GM10266 (cell line): ENCODE measurements around the gene RABAC1.
"Not testable (repeated sequence)": the region's sequence is repeated elsewhere in the genome, so short reads cannot be mapped to it uniquely, and the experiment has no call there.

Source experiments
- DNase-seq: peaks from one replicate; pipeline ENCODE4 v3.0.0; 2012; ENCODE audit errors: extremely low spot score
- CTCF ChIP-seq: IDR thresholded peaks from 2 replicates; pipeline ENCODE4 v1.5.1; 2012; ENCODE audit warnings: mild to moderate bottlenecking, low read depth; ENCODE audit not compliant: control insufficient read depth, insufficient read depth; ENCODE audit errors: missing control alignments

Gene RABAC1

DNA sequence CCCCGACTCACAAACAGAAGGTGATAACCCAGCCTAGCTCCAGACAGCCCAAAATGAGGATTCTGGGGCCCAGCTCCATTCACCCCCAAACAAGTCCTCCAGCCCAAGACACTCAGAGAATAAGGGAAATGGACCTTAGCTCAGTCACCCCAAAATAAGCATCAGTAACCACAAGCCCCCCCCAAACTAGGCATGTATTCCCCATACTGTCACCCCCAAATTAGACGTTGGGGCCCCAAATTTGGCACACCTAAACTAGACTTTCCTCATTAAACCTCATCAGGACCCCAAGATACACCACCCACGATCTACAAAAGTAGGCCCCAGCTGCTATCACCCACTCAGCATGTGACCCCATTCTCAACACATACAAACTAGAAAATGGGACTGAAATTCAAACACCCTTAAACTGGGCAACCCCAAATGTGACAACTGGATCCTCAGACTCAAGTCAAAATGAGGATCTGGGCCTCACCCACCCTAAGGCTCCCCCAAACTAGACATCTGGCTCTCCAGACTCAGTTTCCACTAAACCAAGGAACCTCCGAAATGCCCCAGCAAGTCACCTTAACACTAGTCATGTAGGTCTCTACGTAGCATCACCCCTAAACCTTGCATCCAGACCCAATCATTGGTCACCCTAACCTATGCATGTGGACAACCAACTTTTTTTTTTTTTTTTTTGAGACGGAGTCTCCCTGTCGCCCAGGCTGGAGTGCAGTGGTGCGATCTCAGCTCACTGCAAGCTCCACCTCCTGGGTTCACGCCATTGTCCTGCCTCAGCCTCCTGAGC lies 17.5 kb downstream of the RABAC1 start:
- peak; percentile 58 for DNase-seq
- TF ChIP-seq CTCF: no peak

DNA sequence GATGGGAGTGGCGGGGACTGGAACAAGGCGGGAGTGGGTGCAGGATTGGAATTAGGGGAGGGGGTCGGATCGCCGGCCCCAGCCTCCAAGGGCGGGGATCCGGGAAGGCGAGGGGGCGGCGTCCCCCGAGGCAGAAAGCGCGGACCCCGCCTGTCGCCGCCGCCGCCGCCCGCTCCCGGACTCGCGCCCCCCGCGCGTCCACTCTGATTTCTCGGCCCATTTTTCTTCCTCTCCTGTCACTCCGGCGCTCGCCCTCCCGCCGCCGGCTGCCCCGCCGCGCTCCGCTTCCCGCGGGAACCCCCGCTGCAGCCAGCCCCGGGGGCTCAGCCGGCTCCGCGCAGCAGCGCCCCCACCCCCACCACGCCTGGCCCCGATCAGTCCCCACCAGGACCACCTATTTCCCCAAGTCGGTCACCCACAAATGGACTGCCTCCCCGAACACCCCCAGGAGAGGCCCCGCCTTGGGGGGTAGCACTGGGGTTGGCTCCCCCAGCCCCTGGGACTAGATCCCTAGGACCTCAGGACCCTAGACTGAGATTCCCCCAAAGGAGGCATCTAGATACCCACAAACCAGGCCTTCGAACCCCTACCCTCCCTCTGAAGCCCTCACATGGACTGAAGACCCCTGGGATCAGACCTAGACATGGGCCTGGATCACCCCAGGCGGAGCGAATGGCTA lies 18.3 kb downstream of the RABAC1 start:
- DNase-seq: peak; percentile 56
- TF ChIP-seq CTCF: no peak

DNA sequence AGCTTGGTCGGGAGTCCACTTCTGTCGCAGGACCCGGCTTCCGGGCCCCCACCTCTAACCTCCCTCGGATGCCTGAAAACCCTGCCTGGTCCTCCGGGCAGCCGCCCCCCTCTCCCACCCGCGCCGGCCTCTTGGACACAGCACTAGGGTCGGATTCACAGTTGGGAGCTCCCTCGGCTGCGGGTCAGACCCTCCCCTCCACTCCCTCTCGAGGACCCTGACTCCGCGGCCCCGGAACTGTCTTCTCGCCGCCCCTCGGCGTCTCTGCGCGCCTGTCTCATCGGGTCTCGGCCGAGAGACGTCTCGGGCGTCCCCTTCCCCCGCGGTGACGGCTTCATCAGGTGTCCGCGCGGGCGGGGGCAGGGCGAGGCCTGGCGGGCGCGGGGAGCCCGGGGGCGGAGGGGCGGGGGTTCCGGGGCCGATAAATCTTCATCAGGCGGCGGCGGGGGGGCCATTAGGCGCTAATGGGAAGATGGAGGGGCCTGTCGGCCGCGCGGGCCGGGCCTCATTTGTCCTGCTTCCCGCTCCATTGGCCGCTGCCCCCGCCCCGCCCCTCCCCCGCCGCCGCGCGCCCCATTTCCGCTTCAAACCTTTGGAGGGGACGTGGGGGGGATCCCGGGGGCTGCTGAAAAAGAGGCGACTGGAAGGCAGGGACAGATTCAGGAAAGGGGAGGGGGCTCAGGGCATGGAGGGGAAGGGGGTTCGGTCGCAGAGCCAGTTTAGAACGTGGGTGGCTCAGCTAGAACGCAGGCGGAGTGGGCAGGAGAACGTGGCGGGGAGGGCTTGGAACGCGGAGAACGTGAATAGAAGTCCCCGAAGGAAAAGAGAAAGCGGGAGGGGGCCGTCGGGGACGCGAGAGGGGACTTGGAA lies 19.0 kb downstream of the RABAC1 start:
- DNase-seq: peak; percentile 87
- TF ChIP-seq CTCF: no peak

- DNase-seq: not testable (repeated sequence)
Measured at GRCh38 chr19:41939209-41939608, 19.9 kb downstream of the RABAC1 start.

GRCh38 chr19:41937525-41938468 lies 21.3 kb downstream of the RABAC1 start:
- TF ChIP-seq CTCF: no peak
- no peak for DNase-seq

DNA sequence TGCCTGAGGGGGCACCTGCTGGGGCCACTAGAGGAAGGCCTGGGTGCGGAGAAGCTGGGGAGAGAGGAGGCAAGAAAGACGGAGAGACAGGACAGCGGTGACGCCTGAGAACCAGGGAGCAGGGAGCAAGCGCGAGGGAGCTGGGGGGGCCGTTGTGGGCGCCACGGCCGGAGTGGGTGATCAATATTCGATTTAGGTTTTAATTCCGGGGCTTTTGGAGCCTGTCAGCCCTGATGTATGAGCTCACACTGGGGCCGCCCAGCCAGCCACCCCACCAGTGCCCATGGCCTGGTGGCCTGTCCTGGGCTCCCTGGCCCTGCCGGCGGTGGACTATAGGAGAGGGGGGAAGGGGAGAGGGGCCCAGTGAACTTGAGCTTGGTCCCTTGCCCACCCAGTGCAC lies 22.2 kb downstream of the RABAC1 start:
- no peak for DNase-seq
- TF ChIP-seq CTCF: no peak
